HL-60 (cell line): ENCODE measurements around the gene DIPK2B.

Experiments
- CTCF ChIP-seq: IDR thresholded peaks from one replicate; pipeline ENCODE4 v1.5.1; 2011; ENCODE audit warnings: low read length, control low read depth, inconsistent platforms; ENCODE audit not compliant: insufficient read depth
- GABPA ChIP-seq: IDR thresholded peaks from 2 replicates; pipeline ENCODE4 v1.6.1; 2012; ENCODE audit warnings: low read depth
- POLR2AphosphoS5 ChIP-seq: IDR thresholded peaks from 2 replicates; pipeline ENCODE4 v1.6.1; 2012; ENCODE audit warnings: low read depth
- REST ChIP-seq: IDR thresholded peaks from 2 replicates; pipeline ENCODE4 v1.6.1; 2012; ENCODE audit warnings: low read depth; ENCODE audit not compliant: insufficient replicate concordance

DNA sequence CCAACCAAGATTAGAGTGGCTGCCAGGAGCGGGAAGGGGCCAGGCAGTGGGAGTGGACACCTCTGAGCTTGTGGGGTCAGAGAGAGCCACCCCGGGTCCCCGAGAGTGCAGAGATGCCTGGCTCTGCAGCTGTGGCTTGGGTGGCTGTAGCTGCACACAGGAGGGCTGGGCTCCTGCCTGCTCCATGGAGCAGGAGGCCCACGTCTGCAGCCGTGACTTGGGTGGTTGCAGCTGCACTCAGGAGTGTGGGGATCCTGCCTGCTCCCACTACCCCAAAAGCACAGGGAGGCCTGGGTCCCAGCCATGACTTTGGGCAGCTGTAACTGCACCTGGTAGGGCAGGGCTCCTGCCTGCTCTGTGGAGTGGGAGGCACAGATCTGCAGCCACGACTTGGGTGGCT is 28.7 kb upstream of the DIPK2B start:
- TF ChIP-seq CTCF = no peak
- no peak for TF ChIP-seq REST
- no peak for TF ChIP-seq POLR2AphosphoS5
- TF ChIP-seq GABPA = no peak
